Activated CD4-positive, CD25-positive, alpha-beta regulatory T cell treated with anti-CD3 and anti-CD28 coated beads, Interleukin-2, amount 50 U/mL, for 16 hours (primary cell): Measurements from ENCODE around the gene EVC2.

ENCODE experiments used
- DNase-seq: peaks from one replicate; pipeline ENCODE4 v3.0.0-alpha.2; 2020; ENCODE audit warnings: low read depth, low spot score

EVC2 gene

DNA sequence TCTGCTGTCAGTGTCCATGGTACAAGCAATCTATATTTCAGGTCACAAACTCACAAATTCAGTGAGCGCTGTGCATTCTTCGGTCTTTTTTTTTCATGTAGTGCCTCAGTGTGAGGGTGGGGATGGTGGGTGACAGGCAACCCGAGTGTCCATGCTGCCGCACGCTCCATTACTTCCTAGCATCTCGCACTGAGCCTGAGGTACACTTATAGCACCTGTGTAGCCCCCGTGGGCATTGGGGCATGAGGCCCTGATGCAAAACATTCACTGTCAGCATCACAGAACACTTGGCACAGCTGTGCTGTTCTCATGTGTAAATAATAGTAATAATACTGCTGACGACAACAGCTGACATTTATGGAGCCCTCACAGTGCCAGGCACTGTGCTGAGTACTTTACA, 31.6 kb downstream of the EVC2 start:
- no peak for DNase-seq

DNA sequence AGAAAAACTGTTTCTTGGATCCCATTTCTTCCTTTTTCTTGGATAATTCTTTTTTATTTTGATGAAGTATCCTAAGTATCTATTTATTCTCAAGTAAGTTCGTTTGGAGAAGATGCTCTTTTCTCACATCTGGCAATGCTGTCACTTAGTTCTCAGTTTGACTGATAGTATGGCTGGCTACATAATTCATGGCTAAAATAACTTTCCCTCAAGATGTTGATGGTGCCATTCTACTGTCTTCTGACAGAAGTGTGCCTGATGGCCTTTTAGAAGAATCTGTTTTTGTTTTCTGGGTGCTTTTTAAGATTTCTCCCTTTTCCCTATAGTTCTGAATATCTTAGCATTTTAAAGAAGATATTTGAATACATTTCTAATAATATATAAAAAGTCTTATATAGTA, 41.6 kb downstream of the EVC2 start:
- DNase-seq = no peak

DNA sequence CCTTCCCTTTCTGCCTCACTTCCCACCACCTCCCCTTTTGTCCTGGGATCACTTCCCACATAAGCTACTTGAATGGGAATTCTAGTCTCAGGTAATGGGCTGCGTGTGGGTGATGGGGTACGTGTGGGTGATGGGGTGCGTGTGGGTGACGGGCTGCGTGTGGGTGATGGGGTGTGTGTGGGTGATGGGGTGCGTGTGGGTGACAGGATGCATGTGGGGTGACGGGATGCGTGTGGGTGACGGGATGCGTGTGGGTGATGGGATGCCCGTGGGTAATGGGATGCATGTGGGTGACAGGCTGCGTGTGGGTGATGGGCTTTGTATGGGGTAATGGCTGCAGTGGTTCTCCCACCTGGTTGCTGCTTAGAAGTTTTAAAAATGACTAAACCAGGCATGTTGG, 43.6 kb downstream of the EVC2 start:
- DNase-seq = no peak

DNA sequence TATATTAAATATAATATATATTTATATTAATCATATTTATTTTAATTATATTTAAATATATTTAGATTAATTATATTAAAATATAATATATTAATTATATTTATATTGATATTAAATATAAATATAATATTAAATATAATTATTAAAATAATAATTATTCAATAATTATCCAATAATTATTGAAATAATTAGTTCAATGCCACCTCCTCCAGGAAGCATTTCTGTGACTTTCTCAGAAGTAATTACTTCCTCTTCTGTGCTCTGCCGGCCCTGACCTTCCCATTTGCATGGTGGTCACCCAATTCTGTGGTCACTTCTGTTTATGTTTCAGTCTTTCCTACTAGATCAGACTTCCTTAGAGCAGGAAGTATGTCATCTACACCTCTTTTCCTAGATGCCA, 45.8 kb downstream of the EVC2 start:
- DNase-seq = no peak

DNA sequence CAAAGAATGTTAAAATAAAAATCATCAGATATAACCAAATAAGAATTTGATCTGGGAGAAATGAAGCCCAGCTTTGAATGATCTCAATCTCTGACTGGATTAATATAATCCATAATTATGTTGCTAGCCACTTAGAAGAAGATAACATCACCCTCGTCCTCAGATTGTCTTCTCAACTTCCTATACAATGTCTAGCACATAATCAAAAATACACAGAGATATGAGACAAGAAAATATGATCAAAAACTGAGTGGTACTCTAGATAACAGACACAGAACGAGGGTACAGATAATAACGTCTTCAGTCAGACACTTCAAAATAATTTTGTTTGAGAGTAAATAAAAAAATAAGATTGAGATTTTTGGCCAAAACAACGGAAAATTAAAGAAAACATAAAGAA, 47.1 kb downstream of the EVC2 start:
- DNase-seq = no peak

DNA sequence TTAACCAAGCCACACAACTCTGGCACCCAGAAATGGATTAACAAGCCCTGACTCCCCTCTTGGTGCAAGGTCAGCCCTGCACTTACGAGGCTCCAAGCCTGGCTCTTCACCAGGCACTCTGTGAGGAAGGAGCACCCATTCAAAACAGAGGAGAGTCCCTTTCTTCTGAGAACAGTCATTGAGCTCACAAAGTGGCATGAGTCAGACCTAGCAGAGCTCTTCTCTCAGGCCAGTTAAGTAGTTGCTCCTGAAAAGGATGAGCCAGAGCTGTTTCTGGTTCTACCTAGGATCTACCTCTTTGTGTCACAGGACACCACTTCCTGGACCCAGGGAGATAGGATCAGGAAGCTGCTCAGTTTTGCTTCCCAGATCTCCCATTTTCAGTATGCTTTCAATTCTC, 48.2 kb downstream of the EVC2 start:
- DNase-seq = no peak

DNA sequence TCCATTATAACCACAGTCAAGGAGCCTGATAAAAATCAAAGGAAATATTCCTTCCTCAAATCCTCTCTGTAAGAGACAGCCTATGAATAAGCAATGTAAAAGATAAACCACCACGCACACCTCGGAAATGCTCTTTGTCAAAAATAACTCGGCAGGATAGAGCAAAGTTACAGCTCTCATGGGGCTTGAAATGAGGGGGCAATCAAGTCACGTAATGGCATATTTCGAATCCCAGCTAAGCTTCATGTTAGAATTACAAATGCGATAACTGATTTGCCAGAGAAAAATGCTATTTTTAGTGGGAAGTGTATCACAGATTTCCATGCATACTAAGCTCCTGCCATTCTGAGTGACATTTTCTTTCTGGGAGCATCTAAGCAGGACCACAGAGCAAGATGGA, 49.4 kb downstream of the EVC2 start:
- no peak for DNase-seq

DNA sequence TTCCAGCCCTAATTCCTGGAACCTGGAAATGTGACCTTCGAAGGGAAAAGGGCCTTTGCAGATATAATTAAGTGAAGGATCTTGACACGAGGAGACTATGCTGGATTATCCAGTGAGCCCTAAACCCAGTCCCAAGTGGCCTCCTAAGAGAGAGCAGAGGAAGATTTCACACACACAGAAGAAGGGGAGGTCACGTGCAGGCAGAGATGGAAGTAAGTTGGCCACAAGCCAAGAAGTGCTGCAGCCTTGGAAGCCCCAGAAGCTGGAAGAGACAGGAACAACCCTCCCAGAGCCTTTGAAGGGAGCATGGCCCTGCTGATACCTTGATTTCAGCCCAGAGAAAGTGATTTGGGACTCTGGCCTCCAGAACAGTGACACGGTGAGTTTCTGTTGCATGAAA, 51.9 kb downstream of the EVC2 start:
- no peak for DNase-seq

DNA sequence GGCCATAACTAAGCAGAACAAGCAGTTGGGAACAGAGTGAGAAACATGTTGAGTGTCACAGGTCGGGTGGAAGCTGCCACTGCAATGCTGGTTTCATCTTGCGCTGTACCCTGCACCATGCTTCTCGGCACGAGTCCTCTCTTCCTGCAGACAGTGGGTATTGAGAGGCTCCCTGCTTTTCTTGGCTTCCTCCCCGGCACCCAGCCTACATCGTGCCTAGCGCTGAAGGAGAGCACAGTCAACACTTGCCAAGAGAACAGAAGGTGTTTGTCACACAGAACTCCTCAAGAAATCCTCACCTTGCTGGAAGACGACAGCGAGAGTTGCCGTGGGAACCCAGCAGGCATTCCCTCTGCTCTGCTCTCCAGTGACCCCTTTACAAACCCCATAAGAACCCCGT, 53.6 kb downstream of the EVC2 start:
- DNase-seq = no peak

DNA sequence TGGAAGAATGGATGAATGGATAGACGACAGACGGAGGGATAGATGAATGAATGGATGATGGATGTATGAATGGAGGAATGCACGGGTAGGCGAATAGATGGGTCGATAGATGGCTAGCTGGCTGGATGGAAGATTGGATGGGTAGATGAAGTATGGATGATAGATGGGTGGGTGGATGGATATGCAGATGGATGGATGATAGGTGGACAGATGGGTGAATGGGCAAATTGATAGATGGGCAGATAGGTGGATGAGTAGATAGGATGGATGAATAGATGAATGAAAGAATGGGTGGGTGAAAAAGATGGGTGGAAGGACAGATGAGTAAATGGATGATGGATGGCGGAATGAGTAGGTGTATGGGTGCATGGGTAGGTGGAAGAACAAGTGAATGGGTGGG, 57.3 kb downstream of the EVC2 start:
- DNase-seq = no peak

DNA sequence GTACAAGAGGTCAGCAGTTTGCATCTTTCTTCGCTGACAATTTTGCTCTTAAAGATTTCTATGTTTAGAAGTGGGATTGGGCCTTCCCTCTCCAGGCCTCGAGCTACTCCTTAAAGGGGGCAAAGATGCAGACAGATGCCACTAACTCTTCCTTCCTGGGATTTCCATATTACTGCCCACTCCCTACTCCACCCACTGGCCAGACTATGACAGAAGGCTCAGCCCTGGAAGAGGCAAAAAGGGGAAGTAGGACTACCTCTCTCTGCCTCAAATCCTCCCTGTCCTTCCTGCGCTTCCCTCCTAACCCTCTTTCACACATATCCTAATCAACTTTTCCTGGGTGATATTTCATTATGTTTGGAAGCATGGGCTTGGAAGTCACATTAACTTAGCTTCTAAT, 58.3 kb downstream of the EVC2 start:
- no peak for DNase-seq

DNA sequence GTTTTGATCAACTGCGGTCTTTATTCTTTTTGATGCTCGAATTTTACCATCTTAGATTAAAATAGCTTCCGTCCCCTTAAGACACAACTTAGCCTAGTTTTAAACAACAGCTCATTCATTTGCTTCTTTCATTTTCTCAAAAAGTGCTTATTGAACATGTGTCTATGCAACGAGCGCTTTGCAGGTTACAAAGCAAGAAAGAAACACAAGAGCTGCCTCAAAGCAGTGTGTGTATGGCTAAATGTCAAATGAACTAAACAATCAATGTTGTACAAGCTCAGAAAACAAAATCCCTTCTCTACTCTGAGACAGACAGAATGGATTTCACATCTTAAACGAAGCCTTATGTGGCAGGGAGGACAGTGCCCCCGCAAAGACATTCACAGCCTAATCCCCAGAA, 61.0 kb downstream of the EVC2 start:
- no peak for DNase-seq

DNA sequence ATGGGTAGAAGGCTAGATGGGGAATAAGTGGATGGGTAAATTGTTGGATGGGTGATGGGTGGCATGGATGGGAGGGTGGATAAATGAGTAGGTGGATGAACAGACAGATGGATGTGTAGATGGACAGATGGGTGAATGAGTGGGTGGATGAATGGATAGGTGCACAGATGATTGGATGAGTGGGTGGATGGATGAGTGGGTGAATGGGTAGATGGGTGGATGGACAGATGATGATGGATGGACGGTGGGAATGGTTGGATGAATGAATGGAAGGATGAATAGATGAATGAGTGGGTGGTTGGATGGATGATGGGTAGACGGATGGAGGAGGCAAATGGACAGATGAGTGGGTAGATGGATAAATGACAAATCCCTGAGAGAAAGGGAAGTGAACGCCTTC, 68.3 kb downstream of the EVC2 start:
- no peak for DNase-seq

DNA sequence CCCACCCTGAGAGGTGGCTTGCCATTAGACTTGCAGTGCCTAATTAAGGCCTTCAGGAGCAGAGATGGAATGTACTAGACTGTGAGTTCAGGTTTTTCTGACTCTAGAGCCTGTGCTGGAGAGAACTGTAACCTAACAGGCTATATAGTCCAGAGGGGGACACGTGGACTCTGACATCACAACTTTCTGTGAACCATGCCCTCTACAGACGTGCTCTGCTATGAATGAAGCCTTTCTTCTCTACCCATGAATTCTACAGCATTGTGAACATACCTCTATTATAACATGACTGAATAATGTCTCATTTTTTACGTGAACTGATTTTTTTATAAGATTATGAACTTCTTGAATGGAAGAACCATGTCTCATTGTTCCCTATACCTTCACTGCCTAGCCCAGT, 68.8 kb downstream of the EVC2 start:
- no peak for DNase-seq

DNA sequence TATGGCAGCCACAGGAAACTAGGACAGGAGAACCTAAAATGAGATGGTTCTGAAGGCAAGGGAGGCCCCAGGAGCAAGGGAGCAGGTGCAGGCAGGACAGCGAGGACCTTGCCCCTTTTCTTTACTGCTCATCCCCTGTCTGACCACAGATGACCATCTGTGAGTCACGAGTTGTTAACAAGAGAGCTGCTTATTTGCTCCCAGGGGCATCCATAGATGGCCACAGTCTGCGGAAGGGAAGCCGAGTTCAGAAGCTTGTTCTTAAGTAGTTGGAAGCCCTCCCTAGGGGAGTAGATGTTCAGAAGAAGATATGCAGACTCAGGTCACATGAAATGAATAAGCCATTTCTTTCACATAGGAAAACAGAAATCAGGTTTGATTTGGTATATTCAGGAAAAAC, 69.4 kb downstream of the EVC2 start:
- no peak for DNase-seq

DNA sequence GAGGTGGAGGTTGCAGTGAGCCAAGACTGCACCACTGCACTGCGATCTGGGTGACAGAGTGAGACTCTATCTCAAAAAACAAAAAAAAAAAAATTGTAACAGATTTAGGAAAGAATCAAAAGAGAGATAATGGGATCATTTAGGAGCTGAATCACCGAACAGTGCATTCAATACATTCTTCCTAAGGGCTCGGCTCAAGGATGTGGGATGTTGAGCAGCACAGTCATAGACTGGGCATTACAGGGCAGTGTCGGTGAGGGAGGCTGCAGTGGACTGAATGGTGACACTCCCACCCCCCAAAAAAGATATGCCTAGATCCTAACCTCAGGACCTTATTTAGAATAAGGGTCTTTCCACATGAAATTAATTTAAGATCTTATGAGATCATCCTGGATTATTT, 70.0 kb downstream of the EVC2 start:
- no peak for DNase-seq

DNA sequence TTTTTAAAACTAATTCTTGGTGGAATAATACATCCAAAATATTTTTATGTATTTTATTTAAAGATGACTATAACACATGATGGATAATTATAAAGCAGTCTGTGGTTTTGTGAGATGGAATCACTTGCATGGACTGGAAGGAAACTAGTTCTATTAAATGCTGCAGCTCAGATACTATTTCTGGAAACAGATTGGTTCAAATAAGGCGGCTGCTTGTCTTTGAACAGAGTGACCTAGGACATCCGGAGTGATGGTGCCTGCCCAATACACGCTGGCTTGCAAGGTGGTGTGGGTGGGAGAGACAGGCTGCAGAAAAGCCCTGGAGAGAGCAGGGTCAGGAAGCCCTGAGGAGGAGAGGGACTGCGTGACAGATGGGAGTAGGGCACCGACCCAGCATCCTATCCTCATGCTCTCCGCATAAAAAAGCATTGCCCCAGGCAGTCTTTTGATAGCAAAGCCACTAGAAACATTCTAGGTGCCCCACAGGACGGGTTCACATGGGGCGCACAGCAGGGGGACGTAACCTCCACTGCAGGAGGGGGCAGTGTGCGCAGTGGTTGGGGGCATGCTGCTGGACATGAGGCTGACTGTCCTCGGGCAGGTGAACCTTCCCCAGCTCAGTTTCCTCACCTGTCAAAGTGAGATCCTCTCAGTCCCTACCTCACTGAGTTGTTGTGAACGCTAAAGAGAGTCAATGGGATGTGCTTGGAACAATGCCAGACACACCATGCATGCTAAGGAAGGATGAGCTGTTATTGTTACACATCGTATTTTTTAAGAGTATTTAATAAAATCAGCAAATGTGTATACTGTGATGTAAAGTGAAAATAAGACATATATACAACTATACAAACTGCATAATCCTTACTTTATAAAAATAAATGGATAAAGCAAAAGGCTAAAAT, 71.3 kb downstream of the EVC2 start:
- no peak for DNase-seq

DNA sequence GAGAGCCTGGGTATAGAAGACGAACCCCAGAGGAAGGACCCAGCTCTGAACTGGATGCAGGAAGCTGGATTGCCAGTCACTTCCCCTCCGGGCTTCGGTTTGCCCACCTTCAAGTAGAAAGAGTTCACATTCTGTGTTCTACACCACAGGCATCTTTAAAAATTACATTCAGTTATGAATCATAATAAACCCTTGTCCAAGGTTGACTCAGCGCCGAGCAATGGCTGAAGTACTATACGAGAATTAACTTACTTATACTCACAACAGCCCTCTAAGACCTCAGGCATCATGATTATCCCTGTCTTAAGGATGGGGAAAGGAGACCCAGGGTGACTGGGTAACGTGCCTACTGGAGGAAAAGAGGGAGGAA, 72.5 kb downstream of the EVC2 start:
- DNase-seq = no peak

DNA sequence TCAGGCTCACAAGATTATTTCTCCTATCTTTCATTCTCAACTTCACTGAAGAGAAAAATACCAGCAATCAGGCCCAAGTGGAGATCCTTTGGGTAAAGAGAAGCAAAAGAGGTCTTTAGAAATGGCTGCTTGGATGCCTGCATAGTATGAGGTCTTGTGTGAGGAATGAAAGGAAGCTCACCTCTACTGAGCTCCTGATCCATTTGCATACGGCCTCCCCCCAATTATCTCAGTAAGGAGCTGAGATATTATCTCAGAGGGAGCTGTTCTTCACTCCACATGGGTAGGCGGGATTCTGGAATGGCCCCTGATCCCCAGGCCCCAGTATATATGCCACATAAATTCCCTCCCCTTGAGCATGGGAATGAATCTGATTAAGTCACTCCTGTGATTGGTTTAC, 75.8 kb downstream of the EVC2 start:
- no peak for DNase-seq

DNA sequence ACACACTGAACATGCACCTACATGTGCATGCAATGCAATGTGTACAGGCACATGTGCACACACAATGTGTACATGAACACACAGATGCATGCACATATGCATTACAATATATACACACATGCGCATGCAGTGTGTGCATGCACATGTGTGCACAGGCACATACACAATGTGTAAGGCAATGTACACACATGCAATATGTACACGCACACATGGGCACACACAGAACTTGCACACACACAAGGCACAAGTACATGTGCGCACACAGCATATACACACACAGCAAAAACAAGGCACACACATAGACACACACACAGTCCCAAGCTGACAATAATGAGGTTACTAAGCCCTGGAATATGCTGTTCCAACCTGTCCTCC, 76.3 kb downstream of the EVC2 start:
- no peak for DNase-seq

DNA sequence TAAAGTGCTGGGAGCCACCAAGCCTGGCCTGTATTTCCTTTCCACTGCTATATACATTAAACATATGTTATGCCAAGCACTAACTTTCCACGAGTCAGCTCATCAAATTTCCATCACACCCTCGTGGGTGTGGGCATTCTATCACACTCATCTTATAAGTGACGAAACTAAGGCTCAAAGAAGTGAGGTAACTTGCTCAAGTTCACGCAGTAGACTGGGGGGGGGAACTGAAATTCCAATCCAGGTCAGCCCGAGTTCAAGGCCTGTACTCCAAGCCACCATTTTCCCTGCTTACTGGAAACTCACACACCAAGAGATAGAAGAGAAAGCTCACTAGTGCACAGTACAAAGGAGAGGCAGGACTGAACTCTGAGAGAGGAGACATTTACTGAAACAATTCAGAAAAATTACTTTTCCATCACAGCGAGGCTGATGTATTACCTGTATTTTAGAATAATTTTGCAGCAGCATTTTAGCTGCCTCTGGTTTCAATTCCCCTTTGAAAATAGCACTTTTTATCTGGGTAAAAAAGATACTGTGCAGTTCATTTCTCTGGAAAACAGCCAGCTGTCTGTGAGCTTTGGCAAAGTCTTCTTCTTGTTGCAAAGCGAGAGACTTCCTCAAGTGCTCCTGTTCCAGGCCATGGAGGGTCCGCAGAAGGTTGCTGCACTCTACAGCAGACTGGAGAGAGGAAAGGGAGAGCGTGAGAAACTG, 76.8 kb downstream of the EVC2 start:
- no peak for DNase-seq

DNA sequence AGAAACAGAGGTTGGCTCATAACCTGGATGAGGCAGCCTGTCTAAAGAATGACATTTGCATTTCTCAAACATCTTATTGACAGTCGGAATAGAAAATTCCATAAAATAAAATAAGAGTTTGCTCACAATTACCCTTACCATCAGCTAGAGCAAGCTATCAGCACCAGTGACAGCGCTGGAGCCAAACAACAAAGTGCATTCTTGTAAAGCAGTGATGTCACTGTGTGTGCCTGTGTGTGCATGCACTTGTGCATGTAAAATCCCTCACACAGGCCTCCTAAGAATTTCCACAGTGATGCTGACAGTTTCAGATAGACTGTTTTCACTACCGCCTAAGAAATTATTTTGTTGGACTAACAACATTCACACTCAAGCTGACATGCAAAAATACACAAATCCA, 77.6 kb downstream of the EVC2 start:
- DNase-seq = no peak

DNA sequence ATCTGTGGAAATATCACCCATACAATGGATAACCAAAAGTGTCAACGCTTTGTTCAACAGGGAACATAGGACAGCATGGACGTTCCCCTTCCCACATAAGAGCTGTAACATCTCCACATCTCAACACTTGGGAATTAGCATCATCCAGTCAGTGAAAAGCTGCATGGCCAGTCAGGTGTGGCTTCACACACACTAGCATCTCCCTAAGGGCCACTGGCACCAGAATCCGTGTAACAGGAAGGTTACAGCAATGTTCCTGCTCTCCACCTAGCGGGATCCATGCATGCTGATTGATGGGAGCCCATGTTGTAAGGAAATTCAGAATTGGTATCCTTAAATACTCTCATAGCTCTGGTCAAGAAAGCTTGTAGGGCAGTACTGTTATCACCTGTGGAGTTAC, 78.8 kb downstream of the EVC2 start:
- DNase-seq = no peak
